CD4-positive, alpha-beta T cell treated with Interleukin-1 beta for 1 hour (primary cell): ENCODE data around the gene EPB41L4B.
"Not testable (repeated sequence)": the region's sequence is repeated elsewhere in the genome, so short reads cannot be mapped to it uniquely, and the experiment has no call there.

ENCODE experiments used
- DNase-seq, 2 donors: peaks; one replicate each; pipeline ENCODE4 v3.0.0-alpha.2; 2020 to 2022

The EPB41L4B gene

DNA sequence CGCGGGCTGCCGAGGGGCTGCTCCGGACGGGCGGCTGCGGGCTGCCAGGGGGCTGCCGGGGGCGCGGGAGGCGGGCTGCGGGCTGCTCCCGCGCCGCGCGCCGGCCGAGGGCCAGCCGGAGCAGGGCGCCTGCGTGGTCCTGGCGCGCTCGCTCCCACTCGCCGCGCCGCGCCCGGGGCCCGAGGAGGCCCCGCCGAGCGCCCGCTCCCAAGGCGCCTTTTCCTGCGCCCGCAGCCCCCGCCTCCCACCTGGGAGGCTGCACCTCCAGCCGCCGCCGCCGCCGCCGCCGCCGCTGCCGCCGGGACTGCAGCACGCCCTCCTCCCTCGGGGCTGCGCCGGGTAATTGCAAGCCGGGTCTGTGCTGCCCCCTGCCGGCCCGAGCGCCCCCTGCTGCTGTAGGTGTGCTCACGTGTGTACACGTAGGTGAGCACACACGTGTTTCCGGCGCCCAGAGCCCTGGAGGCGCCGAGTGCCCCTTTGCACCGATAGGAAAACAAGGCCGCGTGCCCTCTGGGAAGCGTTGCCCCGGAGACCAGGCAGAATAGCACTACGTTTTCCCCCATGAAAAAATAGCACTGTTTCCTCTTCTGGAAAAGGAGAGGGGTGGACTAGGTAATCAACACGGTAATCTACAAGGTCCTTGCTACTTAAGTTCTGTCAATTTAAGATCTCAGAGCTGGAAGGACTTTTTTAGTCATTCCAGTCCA lies at the start of gene EPB41L4B:
TSS of gene EPB41L4B (minus strand) at position 318 of the 707 bp plus-strand sequence. CDS start 613 bp downstream, outside the sequence.
- DNase-seq, result peak; percentile 80 to 85

DNA sequence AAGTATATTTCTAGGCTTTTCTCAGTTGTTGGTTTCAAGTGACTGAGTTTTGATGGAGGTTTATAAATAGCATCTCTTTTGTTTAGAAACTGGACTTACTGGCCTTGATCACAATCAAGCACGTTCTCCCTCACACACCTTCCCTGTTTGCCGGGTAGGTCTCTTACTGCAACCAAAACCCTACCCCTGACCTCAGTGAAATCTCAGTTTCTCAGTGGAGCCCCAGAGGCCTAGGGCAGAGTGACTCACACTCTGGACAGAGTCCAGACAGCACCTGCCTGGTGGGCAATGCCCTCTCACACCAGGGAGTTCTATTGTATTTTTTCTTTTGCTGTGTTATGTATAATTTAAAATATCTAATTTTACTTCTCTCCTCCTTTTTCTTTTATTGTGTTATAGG lies 48.4 kb upstream of the EPB41L4B start:
- no peak for DNase-seq

DNA sequence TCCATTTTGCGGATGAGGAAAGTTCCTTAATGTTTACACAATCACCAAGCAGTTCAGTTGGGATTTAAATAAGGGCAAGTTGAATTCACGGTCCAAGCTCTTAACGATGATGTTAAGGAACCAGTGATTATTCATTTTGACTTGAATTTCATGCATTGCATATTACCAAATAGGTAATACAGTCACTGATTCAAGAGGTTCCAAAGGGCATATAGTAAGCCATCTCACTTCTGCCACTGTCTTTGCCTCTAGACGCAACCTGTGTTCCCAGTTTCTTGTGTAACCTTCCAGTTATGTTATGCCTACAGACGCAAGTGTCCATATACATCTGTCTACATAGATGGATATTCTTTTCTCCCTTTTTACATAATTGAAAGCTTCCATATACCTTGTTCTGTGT lies 39.9 kb upstream of the EPB41L4B start:
- DNase-seq, result no peak

GRCh38 chr9:109358968-109359603 lies 38.2 kb upstream of the EPB41L4B start:
- DNase-seq, result not testable (repeated sequence)

- no peak for DNase-seq
Measured at GRCh38 chr9:109355564-109356297, 34.9 kb upstream of the EPB41L4B start.

DNA sequence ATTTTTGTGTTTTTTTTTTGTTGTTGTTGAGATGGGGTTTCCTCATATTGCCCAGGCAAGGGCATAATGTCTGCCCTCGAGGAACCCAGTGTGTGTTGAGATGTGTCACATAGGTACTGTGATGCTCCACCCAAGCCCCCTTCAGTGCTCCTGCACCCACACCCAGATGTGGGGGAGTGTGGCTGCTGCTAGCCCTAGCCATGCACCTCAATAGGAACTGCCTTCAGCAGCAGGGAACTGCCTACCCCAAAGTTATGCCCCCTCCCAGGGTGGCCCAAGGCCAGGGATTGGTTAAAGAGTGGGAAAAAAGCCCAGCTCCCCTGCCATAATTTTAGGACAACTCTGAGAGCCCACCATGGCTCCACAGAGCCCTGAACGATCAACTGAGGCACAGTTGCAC lies 33.3 kb upstream of the EPB41L4B start:
- no peak for DNase-seq

DNA sequence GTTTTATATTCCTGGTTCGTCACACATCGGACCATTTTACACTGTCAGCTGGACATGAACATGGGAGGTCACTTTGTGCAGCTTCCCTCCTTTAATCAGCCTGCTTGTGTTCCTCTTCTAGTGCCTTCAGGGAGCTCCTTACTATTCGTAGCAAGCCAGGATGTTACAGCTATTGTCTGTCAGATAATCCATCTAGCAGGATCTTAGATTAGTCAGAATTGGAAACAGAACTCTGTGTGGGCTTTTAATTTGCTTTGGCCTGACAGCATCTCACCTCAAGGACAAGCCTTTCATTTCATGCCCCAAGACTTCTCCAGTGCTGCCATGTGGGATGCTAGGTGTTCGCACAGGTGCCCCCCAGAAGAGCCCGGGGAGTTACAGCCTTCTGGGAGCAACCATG lies 30.2 kb upstream of the EPB41L4B start:
- DNase-seq, result no peak

GRCh38 chr9:109349421-109349846 lies 28.6 kb upstream of the EPB41L4B start:
- DNase-seq, result no peak

- no peak for DNase-seq
Measured at GRCh38 chr9:109346904-109347303, 26.0 kb upstream of the EPB41L4B start.

- DNase-seq, result no peak
Measured at GRCh38 chr9:109344866-109345265, 24.0 kb upstream of the EPB41L4B start.

GRCh38 chr9:109342878-109343277 lies 22.0 kb upstream of the EPB41L4B start:
- DNase-seq, result no peak

GRCh38 chr9:109341561-109341960 lies 20.7 kb upstream of the EPB41L4B start:
- no peak for DNase-seq

- not testable (repeated sequence) for DNase-seq
Measured at GRCh38 chr9:109340979-109341378, 20.1 kb upstream of the EPB41L4B start.

- DNase-seq, result no peak
Measured at GRCh38 chr9:109336409-109336808, 15.6 kb upstream of the EPB41L4B start.

- no peak for DNase-seq
Measured at GRCh38 chr9:109335929-109336328, 15.1 kb upstream of the EPB41L4B start.

DNA sequence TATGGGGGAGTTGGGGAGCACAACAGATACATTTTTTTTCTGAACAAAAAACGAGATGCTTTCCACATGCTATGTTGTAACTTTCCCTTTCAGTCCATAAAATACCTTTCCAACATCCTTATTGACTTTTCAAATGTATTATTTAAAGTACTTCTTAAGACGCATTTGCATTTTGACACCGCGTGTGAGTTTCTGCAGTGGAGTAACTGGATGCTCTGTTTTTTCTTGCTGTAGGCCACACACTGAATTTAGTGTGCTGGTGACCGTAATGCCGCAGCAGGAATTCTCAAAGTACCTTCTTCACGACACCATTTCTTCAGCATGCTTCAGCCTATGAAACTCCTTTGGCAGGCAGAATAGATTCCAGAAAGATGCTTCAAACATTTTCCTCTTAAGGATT lies 14.3 kb upstream of the EPB41L4B start:
- no peak for DNase-seq

DNA sequence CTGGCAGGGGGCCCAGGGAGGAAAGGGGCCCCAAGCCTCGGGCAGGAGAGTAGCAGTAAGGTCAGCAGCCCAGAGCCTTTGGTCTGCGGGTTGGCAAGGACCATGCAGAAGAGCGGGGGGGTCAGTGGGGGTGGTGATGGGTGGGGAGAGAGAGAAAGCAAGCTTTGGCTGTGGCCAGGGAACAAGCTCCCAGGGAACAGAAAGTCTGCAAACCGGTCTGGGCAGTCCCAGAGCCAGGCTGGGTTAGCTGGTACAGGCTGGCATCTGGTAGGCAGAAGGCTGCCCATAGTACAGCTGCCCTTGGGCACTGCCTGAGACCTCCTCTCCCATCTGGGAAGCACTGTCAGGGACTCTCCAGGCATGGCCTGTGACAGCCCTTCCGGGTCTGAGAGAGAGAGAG lies 10.5 kb upstream of the EPB41L4B start:
- DNase-seq, result no peak

DNA sequence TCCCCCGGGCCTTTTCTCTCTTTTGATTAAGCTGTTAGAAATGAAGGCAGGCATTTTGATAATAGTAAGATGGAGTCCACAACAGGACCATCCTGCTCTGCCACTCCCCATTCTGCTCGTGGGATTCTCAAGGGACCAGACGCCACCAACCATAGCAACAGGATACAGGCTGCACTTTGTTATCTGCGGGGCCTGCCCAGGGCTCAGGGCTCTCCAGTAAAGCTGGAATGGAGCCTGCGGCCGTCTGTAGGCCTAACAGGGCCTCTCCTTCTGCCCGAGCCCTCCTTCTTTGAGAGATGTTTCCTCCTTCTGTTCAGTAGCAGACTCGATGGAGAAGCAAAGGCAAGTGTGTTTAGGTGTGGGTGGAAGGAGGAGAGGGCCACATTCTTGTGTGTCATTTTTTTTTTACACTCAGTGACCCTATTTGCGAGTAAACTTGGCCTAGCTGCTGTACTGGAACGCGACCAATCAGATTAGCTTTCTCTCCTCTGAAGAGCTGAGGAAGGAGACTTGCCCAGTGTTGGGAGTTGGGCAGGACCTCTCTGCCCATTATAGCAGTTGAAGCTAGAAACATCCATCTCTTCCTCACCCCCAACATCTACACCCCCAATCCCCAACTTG lies 8.9 kb upstream of the EPB41L4B start:
- no peak for DNase-seq

DNA sequence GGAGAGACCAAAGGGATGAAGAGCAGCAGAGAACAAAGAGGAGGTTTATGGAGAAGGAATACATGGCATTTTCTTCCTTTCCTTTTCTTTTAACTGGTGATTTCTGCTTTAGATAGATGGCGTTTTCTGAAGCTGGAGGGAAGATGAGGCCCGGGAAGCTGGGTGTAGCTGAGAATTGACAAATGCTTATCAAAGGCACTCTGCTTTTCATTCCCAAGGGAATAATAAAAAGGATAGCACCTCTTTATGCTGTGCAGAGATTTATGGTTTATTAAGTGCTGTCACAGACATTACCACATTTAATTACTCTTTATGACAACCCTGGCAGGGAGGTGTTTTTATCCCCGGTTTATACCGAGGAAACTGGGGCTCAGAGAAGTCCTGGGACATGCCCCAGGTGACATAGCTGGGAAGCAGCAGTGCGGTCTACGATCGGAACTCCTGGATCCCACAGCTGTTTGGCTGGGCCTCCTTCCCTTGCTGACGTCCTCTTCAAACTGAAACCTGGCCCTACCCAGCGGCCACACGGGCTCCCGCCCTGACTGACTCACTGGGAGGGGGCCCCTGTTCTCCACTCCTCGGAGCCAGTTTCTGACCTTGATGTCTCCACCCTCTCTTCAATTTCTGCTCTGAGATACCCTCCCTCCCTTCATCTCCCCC lies 8.2 kb upstream of the EPB41L4B start:
- DNase-seq, result no peak

GRCh38 chr9:109325089-109325488 lies 4.2 kb upstream of the EPB41L4B start:
- DNase-seq, result no peak

GRCh38 chr9:109323771-109324170 lies 2.9 kb upstream of the EPB41L4B start:
- DNase-seq, result no peak

DNA sequence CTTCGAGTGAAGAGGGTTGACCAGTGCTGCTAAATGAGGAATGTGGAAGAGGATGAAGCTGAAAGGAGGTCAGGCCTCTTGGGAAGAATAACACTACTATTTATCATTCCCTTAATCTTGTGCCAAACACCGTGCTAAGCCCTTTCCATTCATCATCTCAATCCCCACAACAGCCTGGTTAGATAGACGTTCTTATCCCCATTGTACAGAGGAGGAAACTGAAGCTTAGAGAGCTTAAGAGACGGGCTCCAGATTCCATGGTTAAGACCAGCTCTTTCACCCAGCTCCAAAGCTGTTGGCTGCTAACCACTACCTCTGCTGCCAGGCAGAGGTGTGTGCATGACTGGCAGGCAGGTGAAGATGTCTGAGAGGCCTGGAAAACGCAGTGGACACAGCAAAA lies 868 bp upstream of the EPB41L4B start:
- no peak for DNase-seq

DNA sequence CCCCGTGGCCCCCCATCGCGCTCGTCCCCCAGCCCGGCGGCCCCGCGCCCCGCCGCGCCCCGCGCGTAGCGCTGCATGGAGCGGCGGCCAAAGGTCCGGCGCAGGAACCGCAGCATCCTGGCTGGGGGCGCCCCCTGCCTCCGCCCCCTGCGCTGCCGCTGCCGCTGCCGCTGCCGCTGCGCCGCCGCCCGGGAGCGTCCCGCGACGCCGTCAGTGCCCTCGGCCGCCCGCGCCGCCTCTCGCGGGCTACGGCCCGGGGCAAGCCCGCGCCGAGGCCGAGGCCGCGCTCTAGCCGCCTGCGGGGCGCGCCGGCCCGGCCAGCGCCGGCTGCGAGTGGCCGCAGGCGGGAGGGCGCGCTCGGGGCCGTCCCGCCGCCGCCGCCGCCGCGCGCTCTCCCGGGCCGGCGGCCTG lies 523 bp downstream of the EPB41L4B start:
- DNase-seq, result no peak
